Measurements from ENCODE around the gene CEP72.

DNA sequence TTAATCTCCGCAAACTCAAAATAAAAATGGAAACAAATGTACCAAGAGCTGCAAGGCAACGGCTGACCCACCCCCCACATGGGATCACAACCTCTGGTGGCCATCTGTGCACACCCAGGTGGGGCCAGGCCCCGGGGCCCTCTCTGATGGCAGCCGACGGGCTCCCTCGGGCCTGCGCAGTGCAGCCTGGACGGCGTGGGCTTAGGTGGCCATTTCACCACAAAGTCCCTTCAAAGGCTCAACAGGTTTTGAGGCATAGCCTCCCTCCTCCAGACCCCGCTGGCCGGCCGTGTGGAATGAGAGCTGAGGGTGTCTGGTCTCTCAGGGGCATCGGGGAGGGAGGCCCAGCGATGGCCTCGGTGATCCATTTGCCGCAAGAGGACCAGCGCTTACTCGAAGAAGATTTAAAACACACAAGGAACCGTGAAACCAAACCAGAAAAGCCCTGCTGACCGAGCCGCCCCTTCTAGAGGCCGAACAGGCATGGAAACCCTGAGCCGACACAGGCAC is 42.7 kb upstream of the CEP72 start:
- TF ChIP-seq POLR2A (IDR thresholded peaks at IDR 0.05) (no peak), POLR2AphosphoS5 (IDR thresholded peaks at IDR 0.05) (no peak)

All from breast epithelium (tissue), 3 donors.